ENCODE measurements around the gene RPRD1A. TPM values are rescaled to one million over a fixed set of nuclear protein-coding genes. Genes with fewer than 3 reads are reported as not detected.
"Not testable (repeated sequence)": the region's sequence is repeated elsewhere in the genome, so short reads cannot be mapped to it uniquely, and the experiment has no call there.

Gene RPRD1A
- total RNA-seq, 1 experiment from 2014 or later: 31.4 TPM

- Histone ChIP-seq H3K27me3 (no peaks in the 10 kb centered on the region), H3K9me3 (peaks cover 22% of the 10 kb centered on the region), H3K36me3 (peaks cover 4% of the 10 kb centered on the region; the same call in 1 of the 2 replicates), H3K4me3 (no peak overlapping the region)
- no peak for DNase-seq
Observed at GRCh38 chr18:36047521-36047920, 19.8 kb downstream of the RPRD1A start.

DNA sequence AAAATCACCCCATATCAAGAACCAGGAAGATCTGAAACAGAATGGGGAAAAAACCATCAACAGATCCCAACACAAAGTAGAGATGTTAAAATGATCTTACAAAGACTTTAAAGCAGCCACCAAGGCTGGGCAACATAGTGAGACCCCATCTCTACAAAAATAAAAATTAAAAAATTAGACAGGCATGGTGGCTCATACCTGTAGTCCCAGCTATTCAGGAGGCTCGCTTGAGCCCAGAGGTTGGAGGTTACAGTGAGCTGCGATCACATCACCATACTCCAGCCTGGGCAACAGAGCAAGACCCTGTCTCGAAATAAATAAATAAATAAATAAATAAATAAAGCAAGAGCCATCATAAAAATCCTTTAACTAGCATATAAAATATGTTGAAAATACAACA, 20.5 kb downstream of the RPRD1A start:
- Histone ChIP-seq H3K27me3 (no peaks in the 10 kb centered on the region), H3K36me3 (peaks cover 4% of the 10 kb centered on the region; the same call in 1 of the 2 replicates), H3K9me3 (peaks cover 16% of the 10 kb centered on the region), H3K4me3 (no peak overlapping the region)
- no peak for DNase-seq

GRCh38 chr18:36045241-36045991, 21.9 kb downstream of the RPRD1A start:
- H3K9me3 ChIP-seq: peaks cover 8% of the 10 kb centered on the region
- peaks cover 4% of the 10 kb centered on the region; the same call in 1 of the 2 replicates for H3K36me3 ChIP-seq
- no peaks in the 10 kb centered on the region for H3K27me3 ChIP-seq
- H3K4me3 ChIP-seq: no peak overlapping the region
- no peak for DNase-seq

DNA sequence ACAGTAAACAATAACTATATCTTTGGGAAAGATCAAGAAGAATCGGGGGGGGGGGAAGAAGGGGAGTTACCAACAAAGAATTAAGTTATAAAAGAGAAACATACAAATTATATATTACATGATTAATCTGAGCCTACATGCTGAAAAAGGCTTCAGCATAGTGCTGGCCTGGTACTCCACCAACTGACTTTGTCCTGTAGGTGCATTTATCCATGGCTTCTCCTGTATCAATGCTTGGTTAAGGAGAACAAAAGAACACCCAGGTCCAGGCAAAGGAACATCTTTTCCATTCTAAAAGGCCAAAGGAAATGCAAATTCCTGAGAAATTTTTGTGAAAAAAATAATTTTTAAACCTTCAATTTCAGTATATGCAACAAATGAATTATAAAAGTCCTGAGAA, 24.2 kb downstream of the RPRD1A start:
- Histone ChIP-seq H3K9me3 (peaks cover 7% of the 10 kb centered on the region), H3K27me3 (no peaks in the 10 kb centered on the region), H3K4me3 (no peak overlapping the region), H3K36me3 (peaks cover 14% of the 10 kb centered on the region)
- no peak for DNase-seq

DNA sequence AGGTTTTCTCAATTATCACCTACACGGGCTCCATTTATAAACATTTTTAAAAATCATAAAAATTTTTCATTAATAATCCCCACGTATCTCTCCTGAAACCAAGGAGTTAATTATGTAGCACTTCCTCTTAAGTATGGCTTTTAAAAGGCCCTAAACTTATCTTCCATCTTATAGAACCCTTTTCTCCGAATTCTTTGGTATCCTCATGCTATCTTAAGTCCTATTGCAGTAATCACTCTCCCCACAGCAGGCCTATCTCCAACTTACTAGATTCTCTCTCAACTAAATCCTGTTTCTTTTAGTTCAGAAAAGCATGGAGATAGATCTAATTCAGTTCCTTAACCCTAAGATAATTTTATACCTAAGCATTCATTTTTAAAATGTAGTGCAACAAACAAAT, 26.2 kb downstream of the RPRD1A start:
- Histone ChIP-seq H3K9me3 (peaks cover 9% of the 10 kb centered on the region), H3K27me3 (no peaks in the 10 kb centered on the region), H3K36me3 (peaks cover 19% of the 10 kb centered on the region), H3K4me3 (no peak overlapping the region)
- no peak for DNase-seq

GRCh38 chr18:36038102-36038663, 29.2 kb downstream of the RPRD1A start:
- no peak for DNase-seq
- Histone ChIP-seq H3K4me3 (no peak overlapping the region), H3K36me3 (peaks cover 19% of the 10 kb centered on the region), H3K9me3 (peaks cover 9% of the 10 kb centered on the region), H3K27me3 (no peaks in the 10 kb centered on the region)

DNA sequence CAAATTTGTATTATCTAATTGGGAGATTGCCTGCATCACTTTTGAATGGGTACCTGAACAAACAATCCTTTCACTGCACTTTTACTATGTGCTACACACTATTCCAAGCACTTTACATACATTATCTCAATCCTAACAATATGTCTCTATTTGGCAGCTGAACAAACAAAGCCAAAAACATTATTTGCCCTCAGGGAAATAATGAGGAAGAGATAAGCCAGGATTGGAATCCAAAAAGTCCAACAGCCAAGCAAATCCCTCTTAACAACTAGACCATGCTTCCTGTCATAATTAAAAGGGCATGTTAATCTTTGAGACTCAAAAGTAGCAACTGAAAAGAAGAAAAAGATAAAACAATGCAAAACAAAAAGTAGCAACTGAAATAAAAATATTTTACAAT, 32.1 kb downstream of the RPRD1A start:
- H3K36me3 ChIP-seq: peaks cover 22% of the 10 kb centered on the region
- no peak for DNase-seq
- no peaks in the 10 kb centered on the region for H3K27me3 ChIP-seq
- no peak overlapping the region for H3K4me3 ChIP-seq
- H3K9me3 ChIP-seq: peaks cover 9% of the 10 kb centered on the region

DNA sequence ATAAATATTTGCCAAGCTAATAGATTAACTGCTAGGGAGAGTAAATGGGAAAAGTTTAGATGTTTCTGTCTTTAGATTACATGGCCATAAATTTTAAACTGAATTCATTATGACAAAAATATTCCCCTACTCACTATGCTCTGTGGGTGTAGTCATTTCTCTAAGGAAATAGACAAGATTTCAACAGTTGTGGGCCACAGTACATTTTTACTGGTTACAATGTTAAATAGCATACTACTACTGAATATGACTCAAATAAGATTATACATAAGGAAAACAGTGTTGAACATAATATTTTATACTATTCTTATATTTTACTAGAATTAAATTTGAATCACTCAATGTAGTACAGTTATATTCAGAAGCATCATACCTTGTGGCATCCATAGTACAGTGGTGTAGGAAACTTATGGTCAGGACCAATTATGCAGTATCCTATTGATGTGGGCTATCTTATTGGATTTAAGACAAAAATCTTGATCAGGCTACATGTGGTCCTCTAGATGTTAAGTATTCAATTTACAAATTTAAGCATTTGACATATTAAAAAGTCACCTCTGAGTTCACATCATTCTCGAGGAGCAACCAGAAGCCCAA, 33.0 kb downstream of the RPRD1A start:
- no peak overlapping the region for H3K4me3 ChIP-seq
- H3K27me3 ChIP-seq: no peaks in the 10 kb centered on the region
- peaks cover 9% of the 10 kb centered on the region for H3K9me3 ChIP-seq
- H3K36me3 ChIP-seq: peaks cover 16% of the 10 kb centered on the region
- no peak for DNase-seq

GRCh38 chr18:36031903-36032302, 35.5 kb downstream of the RPRD1A start:
- H3K36me3 ChIP-seq: peaks cover 10% of the 10 kb centered on the region
- H3K9me3 ChIP-seq: no peaks in the 10 kb centered on the region
- DNase-seq: no peak
- H3K4me3 ChIP-seq: no peak overlapping the region
- no peaks in the 10 kb centered on the region for H3K27me3 ChIP-seq

DNA sequence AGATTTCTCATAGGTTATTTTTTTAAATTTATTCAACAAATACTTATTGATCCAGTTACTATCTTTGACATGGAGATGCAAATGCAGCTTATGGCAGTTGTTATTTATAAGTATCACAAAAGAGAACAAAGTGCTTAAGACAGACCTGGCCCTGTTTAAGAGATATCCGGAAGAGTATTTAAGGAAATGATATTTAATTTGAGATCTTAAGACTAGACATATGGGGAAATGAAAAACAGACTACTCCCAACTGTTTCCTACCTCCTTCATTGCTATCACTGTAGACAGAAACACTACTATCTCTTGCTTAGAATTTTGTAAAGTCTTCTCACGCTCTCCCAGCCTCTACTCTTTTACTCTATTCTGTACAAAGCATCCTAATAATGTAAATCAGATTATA, 36.0 kb downstream of the RPRD1A start:
- Histone ChIP-seq H3K9me3 (no peaks in the 10 kb centered on the region), H3K4me3 (no peak overlapping the region), H3K27me3 (no peaks in the 10 kb centered on the region), H3K36me3 (peaks cover 15% of the 10 kb centered on the region)
- no peak for DNase-seq

DNA sequence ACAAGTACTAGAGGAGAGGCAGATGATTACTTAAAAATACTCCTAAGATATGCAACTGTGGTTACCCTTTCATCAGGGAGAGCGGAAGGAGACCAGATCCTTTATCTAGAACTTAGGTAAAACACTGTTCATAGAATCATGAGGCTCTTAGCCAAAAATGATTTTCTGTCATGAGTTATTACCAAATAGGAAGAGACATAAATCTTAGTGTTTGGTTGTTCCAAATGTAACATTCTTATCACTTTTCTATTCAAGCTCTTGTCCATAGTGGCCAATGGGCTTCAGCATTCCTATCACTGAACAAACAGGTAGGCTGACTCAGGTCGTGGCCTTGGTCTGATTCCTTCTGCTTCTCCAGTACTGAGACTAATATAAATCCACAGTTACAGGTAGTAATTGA, 38.5 kb downstream of the RPRD1A start:
- DNase-seq: no peak
- Histone ChIP-seq H3K36me3 (peaks cover 26% of the 10 kb centered on the region), H3K9me3 (no peaks in the 10 kb centered on the region), H3K27me3 (no peaks in the 10 kb centered on the region), H3K4me3 (no peak overlapping the region)

DNA sequence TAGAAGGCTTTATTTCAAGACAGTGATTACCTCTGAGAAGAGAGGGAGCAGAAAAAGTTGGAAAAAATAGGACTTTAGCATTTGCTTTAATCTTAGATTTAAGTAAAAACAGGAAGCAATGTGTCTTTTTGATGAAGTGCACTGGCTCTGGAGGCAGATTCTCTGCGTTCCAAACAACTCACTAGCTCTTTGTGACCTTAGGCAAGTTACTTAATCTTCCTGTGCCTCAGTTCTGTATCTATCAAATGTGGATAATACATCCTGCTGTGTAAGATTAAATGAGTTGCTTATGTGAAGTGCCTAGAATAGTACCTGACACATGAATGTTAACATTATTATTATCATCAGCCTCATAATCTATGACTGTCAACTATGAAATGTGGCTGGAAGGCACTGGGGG, 42.3 kb downstream of the RPRD1A start:
- Histone ChIP-seq H3K4me3 (no peak overlapping the region), H3K9me3 (no peaks in the 10 kb centered on the region), H3K27me3 (no peaks in the 10 kb centered on the region), H3K36me3 (peaks cover 23% of the 10 kb centered on the region)
- DNase-seq: no peak

DNA sequence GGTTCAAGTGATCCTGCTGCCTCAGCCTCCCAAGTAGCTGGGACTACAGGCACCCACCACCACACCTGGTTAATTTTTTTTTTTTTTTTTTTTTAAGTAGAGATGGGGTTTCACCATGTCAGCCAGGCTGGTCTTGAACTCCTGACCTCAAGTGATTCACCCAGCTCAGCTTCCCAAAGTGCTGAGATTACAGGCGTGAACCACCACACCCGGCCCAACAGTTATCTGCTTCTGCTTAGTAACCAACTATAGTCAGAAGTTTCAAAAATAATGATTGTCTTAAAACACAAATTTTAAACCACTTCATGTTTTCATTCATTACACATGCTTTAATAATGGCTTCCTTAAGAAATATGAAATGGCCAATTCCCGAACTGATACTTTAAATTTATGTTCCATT, 43.1 kb downstream of the RPRD1A start:
- not testable (repeated sequence) for H3K27me3 ChIP-seq, H3K4me3 ChIP-seq, H3K9me3 ChIP-seq
- DNase-seq: peak; percentile 9
- H3K36me3 ChIP-seq: peaks cover 23% of the 10 kb centered on the region

GRCh38 chr18:36023336-36023735, 44.0 kb downstream of the RPRD1A start:
- H3K4me3 ChIP-seq: no peak overlapping the region
- no peaks in the 10 kb centered on the region for H3K9me3 ChIP-seq
- H3K27me3 ChIP-seq: no peaks in the 10 kb centered on the region
- peaks cover 23% of the 10 kb centered on the region; the same call in 1 of the 2 replicates for H3K36me3 ChIP-seq
- DNase-seq: no peak

- H3K4me3 ChIP-seq: no peak overlapping the region
- H3K9me3 ChIP-seq: no peaks in the 10 kb centered on the region
- H3K36me3 ChIP-seq: peaks cover 5% of the 10 kb centered on the region; the same call in 1 of the 2 replicates
- no peaks in the 10 kb centered on the region for H3K27me3 ChIP-seq
- DNase-seq: no peak
Observed at GRCh38 chr18:36020174-36020711, 47.1 kb downstream of the RPRD1A start.

DNA sequence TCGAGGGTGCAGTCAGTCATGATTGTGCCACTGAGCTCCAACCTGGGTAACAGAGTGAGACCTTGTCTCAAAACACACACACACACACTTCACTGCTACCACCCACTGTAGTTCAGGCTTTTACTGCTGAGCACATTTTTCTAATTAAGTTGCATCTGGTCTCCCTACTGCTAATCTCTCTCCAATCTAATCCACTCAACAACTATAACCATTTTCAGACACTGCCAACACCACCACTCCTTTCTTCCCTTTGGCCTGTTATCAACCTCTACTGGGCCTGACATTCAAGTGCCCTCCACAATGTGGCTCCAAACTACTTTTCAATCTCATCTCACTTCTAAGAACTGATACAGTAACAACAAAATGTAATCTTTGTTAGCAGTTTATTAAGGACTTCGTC, 50.1 kb downstream of the RPRD1A start:
- DNase-seq: no peak
- H3K36me3 ChIP-seq: no peaks in the 10 kb centered on the region
- no peaks in the 10 kb centered on the region for H3K27me3 ChIP-seq
- H3K4me3 ChIP-seq: no peak overlapping the region
- H3K9me3 ChIP-seq: no peaks in the 10 kb centered on the region

- Histone ChIP-seq H3K9me3 (no peaks in the 10 kb centered on the region), H3K36me3 (no peaks in the 10 kb centered on the region), H3K4me3 (no peak overlapping the region), H3K27me3 (no peaks in the 10 kb centered on the region)
- no peak for DNase-seq
Observed at GRCh38 chr18:36015629-36016028, 51.7 kb downstream of the RPRD1A start.

Measured in MG63 (cell line).